ENCODE measurements around the gene HDAC7. TPM values are rescaled to one million over a fixed set of nuclear protein-coding genes. Genes with fewer than 3 reads are reported as not detected.

HDAC7 gene
- total RNA-seq, 1 experiment from 2014 or later = 44.2 TPM

DNA sequence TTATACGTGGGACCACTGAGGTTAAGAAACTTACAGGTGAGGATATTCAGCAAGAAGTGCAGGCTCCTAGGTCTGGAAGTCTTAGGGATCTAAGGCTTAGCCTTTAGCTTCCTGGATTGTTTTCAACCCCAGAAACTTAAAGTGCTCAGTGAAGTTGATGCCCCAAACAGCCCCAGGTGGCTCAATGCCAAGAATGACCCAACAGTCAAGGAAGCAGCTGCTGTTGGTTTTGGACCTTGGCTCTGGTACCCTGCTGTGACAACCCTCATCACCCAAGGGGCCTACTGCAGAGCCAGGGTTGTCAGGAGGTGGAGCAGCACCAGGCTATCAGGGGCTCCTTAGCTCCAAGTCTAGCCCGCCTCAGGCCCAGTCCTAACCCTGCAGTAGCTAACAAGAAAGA is 48.3 kb upstream of the HDAC7 start:
- Histone ChIP-seq H2AFZ (ENCODE audit: low read length) (no peak overlapping the region), H4K20me1 (ENCODE audit: low read length) (no peaks in the 10 kb centered on the region), H3K9me3 (ENCODE audit: low read length) (no peaks in the 10 kb centered on the region), H3K9me2 (replicated peaks; ENCODE audit: low read length) (no peaks in the 10 kb centered on the region), H3K27me3 (ENCODE audit: low read length) (no peaks in the 10 kb centered on the region), H3K27ac (ENCODE audit: low read length) (no peak overlapping the region), H3K9ac (ENCODE audit: low read length) (no peak overlapping the region), H3F3A (ENCODE audit: low read length, unreplicated experiment) (no peaks in the 10 kb centered on the region), H3K4me1 (ENCODE audit: insufficient read depth, low read length) (no peaks in the 10 kb centered on the region), H3K36me3 (ENCODE audit: low read depth, low read length) (peaks cover 5% of the 10 kb centered on the region; the same call in 1 of the 2 replicates), H3K4me2 (ENCODE audit: low read length) (no peak overlapping the region), H3K4me3 (ENCODE audit: low read length) (no peak overlapping the region), H3K79me2 (ENCODE audit: low read length) (no peaks in the 10 kb centered on the region)
- ATAC-seq (no peak), DNase-seq (no peak)
- TF ChIP-seq EZH2 (IDR thresholded peaks at IDR 0.05; ENCODE audit: low read length, unreplicated experiment) (no peak), EZH2phosphoT487 (IDR thresholded peaks at IDR 0.05; ENCODE audit: borderline replicate concordance, low read length) (no peak)
- TF ChIP-seq, protein P1, sequence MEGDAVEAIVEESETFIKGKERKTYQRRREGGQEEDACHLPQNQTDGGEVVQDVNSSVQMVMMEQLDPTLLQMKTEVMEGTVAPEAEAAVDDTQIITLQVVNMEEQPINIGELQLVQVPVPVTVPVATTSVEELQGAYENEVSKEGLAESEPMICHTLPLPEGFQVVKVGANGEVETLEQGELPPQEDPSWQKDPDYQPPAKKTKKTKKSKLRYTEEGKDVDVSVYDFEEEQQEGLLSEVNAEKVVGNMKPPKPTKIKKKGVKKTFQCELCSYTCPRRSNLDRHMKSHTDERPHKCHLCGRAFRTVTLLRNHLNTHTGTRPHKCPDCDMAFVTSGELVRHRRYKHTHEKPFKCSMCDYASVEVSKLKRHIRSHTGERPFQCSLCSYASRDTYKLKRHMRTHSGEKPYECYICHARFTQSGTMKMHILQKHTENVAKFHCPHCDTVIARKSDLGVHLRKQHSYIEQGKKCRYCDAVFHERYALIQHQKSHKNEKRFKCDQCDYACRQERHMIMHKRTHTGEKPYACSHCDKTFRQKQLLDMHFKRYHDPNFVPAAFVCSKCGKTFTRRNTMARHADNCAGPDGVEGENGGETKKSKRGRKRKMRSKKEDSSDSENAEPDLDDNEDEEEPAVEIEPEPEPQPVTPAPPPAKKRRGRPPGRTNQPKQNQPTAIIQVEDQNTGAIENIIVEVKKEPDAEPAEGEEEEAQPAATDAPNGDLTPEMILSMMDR (conservative IDR thresholded peaks at IDR 0.05; ENCODE audit: low read depth, low read length) = no peak
- no TSS peak for BruUV-seq (replicated peaks)
- CTCF ChIA-PET = no interaction called here
- intact Hi-C loops (cut with micrococcal nuclease) = no loop called here
- POLR2A ChIA-PET (ENCODE audit: unreplicated experiment) = no interaction called here

DNA sequence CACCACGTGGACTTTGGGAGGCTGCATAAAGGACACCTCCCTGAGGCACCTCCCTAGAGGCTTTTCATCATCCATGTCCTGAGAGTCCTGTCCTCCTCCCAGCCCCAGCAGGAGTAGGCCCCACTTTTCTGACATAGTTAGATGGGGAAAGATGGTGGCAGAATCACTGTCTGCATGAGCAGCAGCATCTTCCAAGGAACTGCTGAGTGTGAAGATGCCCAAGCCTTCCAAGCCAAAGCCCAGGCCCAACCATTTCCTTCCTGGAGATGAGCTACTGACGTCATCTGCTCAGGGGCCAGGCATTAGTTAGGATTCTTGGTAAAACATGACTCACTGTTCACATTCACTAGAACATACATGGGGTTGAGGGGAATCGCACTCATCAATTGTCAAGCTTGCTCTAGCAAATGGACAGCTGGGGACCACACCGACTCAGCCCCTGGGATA is 47.8 kb upstream of the HDAC7 start:
- no peaks in the 10 kb centered on the region for H3K4me1 ChIP-seq (ENCODE audit: insufficient read depth, low read length)
- no peaks in the 10 kb centered on the region for H3F3A ChIP-seq (ENCODE audit: low read length, unreplicated experiment)
- H3K79me2 ChIP-seq (ENCODE audit: low read length) = no peaks in the 10 kb centered on the region
- no peak overlapping the region for H3K27ac ChIP-seq (ENCODE audit: low read length)
- H4K20me1 ChIP-seq (ENCODE audit: low read length) = no peaks in the 10 kb centered on the region
- intact Hi-C loops (cut with micrococcal nuclease) = no loop called here
- no peak overlapping the region for H3K4me3 ChIP-seq (ENCODE audit: low read length)
- no peaks in the 10 kb centered on the region for H3K9me2 ChIP-seq (replicated peaks; ENCODE audit: low read length)
- DNase-seq (peak; percentile 26), ATAC-seq (peak; percentile 52; the same call in 1 of the 2 replicates)
- POLR2A ChIA-PET (ENCODE audit: unreplicated experiment) = no interaction called here
- TF ChIP-seq EZH2phosphoT487 (IDR thresholded peaks at IDR 0.05; ENCODE audit: borderline replicate concordance, low read length) (no peak), EZH2 (IDR thresholded peaks at IDR 0.05; ENCODE audit: low read length, unreplicated experiment) (no peak)
- TF ChIP-seq, protein P1 (conservative IDR thresholded peaks at IDR 0.05; ENCODE audit: low read depth, low read length) = no peak
- CTCF ChIA-PET = no interaction called here
- H2AFZ ChIP-seq (ENCODE audit: low read length) = no peak overlapping the region
- H3K36me3 ChIP-seq (ENCODE audit: low read depth, low read length) = peaks cover 5% of the 10 kb centered on the region; the same call in 1 of the 2 replicates
- no peak overlapping the region for H3K9ac ChIP-seq (ENCODE audit: low read length)
- no peak overlapping the region for H3K4me2 ChIP-seq (ENCODE audit: low read length)
- H3K9me3 ChIP-seq (ENCODE audit: low read length) = no peaks in the 10 kb centered on the region
- BruUV-seq (replicated peaks) = no TSS peak
- H3K27me3 ChIP-seq (ENCODE audit: low read length) = no peaks in the 10 kb centered on the region

DNA sequence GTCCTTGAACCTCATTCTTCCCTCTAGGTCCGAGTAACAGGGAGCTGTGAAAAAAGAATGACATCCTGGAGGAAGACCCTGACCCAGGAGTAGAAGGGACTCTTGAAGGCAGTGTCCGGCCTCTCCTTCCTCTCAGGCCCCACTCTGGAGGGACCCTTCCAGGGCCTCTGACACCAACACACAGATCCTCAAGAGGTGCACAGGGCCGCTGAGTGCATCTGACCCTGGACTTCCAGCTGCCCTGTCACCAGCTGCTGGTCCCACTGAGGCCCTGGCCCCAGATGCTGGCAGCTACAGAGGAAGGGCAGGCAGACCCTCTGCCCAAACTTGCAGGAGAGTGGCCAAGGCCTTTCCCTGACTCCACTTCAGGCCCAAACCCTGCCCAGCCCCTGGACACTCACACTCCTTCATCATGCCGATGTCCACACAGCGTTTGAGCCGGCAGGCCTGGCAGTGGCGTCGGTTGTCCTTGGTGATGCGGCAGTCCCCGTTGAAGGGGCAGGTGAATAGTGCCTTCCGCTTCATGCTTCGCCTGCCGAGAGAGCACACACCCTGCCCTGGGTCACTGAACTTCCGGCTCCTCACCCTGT is 45.0 kb upstream of the HDAC7 start:
- no peak for DNase-seq
- H3K79me2 ChIP-seq (ENCODE audit: low read length) = no peaks in the 10 kb centered on the region
- H3K9me2 ChIP-seq (replicated peaks; ENCODE audit: low read length) = no peaks in the 10 kb centered on the region
- H3F3A ChIP-seq (ENCODE audit: low read length, unreplicated experiment) = no peaks in the 10 kb centered on the region
- H3K36me3 ChIP-seq (ENCODE audit: low read depth, low read length) = peaks cover 5% of the 10 kb centered on the region; the same call in 1 of the 2 replicates
- no peaks in the 10 kb centered on the region for H4K20me1 ChIP-seq (ENCODE audit: low read length)
- H3K9ac ChIP-seq (ENCODE audit: low read length) = no peak overlapping the region
- no peak overlapping the region for H3K4me2 ChIP-seq (ENCODE audit: low read length)
- ATAC-seq = no peak
- no peaks in the 10 kb centered on the region for H3K9me3 ChIP-seq (ENCODE audit: low read length)
- TF ChIP-seq EZH2 (IDR thresholded peaks at IDR 0.05; ENCODE audit: low read length, unreplicated experiment) = no peak
- no peak for TF ChIP-seq EZH2phosphoT487 (IDR thresholded peaks at IDR 0.05; ENCODE audit: borderline replicate concordance, low read length)
- TF ChIP-seq, protein P1 (conservative IDR thresholded peaks at IDR 0.05; ENCODE audit: low read depth, low read length) = no peak
- POLR2A ChIA-PET (ENCODE audit: unreplicated experiment) = no interaction called here
- BruUV-seq (replicated peaks) = no TSS peak
- H3K4me1 ChIP-seq (ENCODE audit: insufficient read depth, low read length) = no peaks in the 10 kb centered on the region
- no peak overlapping the region for H3K4me3 ChIP-seq (ENCODE audit: low read length)
- intact Hi-C loops (cut with micrococcal nuclease) = no loop called here
- no peak overlapping the region for H2AFZ ChIP-seq (ENCODE audit: low read length)
- no peaks in the 10 kb centered on the region for H3K27me3 ChIP-seq (ENCODE audit: low read length)
- H3K27ac ChIP-seq (ENCODE audit: low read length) = no peak overlapping the region
- CTCF ChIA-PET = no interaction called here

Data from PC-3 (cell line).